ENCODE data around the gene TBC1D10B.

The TBC1D10B gene

DNA sequence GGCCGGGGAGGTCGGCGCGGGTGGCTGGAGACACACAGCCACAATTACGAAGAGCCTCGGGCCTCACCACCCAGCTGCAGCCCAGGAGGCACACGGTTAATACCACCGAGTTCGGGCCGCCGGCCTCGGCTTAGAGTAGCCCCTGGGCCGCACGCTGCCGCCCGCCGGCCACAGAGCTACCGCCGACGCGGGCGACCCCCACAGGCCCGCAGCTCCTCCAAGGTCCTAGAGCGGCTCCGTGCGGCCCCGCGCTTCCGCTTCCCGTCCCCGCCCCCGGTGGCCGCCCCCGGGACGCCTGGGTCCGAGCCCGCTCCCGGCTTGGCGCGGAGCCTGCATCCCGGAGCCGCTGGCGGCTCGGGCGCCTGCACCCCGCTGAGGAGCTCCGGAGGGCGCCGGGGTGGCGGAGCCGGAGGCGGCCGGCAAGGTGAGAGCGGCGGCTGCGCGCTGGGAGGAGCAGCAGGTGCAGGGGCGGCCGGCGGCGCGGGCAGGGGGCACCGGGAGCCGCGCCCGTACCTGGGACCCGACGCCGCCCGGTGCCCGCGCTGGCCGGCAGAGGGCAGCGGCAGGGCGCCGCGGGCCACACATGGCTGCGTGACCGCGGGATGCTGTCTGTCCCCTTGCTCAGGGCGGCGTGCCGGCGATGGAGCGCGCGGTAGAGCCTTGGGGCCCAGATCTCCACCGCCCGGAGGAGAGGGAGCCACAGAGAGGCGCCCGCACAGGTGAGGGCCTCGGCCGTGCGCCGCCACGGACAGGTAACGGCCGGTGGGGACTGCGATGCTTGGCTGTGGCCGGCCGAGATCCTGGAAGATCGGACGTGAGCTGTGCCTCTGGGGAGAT, 25.1 kb upstream of the TBC1D10B start, which contains the start of gene ZNF48:
Gene ZNF48 (plus strand): TSS at position 266 of the 837 bp plus-strand sequence. CDS start 375 bp downstream, at position 641.
- peak; percentile 63 for TF ChIP-seq ZFX (IDR thresholded peaks at IDR 0.05)
- TF ChIP-seq, protein P1, sequence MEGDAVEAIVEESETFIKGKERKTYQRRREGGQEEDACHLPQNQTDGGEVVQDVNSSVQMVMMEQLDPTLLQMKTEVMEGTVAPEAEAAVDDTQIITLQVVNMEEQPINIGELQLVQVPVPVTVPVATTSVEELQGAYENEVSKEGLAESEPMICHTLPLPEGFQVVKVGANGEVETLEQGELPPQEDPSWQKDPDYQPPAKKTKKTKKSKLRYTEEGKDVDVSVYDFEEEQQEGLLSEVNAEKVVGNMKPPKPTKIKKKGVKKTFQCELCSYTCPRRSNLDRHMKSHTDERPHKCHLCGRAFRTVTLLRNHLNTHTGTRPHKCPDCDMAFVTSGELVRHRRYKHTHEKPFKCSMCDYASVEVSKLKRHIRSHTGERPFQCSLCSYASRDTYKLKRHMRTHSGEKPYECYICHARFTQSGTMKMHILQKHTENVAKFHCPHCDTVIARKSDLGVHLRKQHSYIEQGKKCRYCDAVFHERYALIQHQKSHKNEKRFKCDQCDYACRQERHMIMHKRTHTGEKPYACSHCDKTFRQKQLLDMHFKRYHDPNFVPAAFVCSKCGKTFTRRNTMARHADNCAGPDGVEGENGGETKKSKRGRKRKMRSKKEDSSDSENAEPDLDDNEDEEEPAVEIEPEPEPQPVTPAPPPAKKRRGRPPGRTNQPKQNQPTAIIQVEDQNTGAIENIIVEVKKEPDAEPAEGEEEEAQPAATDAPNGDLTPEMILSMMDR (conservative IDR thresholded peaks at IDR 0.05) = peak; percentile 89

DNA sequence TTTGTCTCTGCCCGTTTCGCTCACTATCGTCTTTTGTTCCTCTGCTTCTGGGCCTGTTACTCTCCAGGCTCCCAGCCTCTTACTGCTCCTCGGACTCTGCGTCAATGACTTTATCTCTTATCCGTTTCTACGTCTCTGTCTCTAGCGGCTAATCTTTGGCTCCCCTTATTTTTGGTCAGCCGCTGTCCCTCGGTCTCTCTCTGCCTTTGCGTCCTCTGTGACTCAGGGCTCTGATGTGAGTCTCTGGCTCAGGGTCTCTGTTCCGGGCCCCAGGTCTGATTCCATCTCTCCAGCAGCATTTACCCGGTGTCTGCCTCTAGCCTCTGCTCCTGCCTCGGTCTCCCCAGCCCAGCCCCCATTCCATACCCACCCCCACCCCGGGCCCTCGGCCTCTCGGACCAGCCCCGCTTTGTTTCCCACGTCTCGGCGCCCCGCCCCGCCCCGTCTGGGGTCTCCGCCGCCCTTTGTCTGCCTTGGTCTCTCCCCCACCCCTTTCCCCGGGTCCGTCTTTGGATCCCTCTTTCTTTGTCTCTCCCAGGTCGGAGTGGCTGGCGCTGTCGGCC, 24.4 kb upstream of the TBC1D10B start:
- peak overlapping the region; percentile 93 for H3K27ac ChIP-seq
- TF ChIP-seq, protein P1 (conservative IDR thresholded peaks at IDR 0.05) = no peak
- no peak for TF ChIP-seq ZFX (IDR thresholded peaks at IDR 0.05)

More for the DNA sequence above, 25.1 kb upstream of the TBC1D10B start, which contains the start of gene ZNF48:
- peak within 1 kb of the TSS; percentile 93 for H3K27ac ChIP-seq

DNA sequence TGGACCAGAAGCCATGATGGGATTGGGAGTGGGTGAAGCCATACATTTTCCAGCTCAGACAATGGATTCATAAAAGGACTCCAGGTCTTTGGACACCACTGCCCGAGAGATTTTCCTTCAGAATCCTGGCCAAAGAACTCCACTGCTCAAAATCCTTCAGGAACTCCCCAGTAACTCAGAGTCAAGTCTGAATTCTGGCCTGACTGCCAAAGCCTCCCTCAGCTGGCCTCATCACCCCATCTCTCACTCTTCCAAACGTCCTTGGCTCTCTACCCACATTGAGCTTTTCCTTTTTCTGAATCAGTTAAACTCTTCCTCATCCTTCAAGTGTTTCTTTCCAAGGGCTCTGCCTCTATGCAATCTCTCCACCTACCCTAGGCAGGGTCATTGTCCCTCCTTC, 13.2 kb upstream of the TBC1D10B start:
- H3K27ac ChIP-seq = no peak overlapping the region
- TF ChIP-seq, protein P1 (conservative IDR thresholded peaks at IDR 0.05) = no peak
- TF ChIP-seq ZFX (IDR thresholded peaks at IDR 0.05) = no peak

DNA sequence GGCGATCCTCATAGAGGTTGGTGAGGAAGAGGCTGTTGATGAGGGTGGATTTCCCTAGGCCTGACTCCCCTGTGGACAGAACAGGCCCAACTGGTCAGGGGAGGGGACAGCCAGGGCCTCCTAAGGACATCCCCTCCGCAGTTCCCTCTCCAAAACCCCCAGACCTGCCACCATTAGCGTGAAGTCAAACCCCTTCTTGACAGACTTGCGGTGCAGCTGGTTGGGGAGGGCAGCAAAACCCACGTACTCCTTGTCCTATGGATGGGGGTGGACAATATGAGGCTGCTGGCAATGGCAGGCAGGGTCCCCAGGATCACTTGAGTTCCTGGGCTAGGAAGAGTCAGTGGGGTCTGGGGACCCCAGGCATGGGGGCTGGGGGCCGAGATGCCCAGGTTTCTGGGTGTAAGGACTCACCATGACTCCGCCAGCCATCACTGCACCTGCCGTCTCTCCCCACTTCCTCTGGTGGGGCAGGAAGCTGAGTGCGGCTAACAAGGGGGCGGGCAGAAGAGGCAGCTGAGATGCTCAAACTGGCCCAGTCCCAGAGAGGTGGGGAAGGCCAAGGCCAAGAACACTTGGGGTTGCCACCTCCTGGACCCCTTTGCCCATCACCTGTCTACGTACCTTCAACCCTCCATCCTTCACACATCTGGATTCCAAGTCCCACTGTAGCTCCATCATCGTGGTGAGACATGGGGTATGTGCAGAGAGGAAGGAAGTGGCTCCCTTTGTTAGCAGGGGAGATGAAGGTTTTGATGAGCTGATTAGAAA, 12.0 kb upstream of the TBC1D10B start, which contains the start of gene SEPTIN1:
Gene SEPTIN1 (minus strand): TSS at position 451 of the 771 bp plus-strand sequence. CDS start 19 bp downstream, at position 432.
- TF ChIP-seq ZFX (IDR thresholded peaks at IDR 0.05) = no peak
- TF ChIP-seq, protein P1 (conservative IDR thresholded peaks at IDR 0.05) = no peak

DNA sequence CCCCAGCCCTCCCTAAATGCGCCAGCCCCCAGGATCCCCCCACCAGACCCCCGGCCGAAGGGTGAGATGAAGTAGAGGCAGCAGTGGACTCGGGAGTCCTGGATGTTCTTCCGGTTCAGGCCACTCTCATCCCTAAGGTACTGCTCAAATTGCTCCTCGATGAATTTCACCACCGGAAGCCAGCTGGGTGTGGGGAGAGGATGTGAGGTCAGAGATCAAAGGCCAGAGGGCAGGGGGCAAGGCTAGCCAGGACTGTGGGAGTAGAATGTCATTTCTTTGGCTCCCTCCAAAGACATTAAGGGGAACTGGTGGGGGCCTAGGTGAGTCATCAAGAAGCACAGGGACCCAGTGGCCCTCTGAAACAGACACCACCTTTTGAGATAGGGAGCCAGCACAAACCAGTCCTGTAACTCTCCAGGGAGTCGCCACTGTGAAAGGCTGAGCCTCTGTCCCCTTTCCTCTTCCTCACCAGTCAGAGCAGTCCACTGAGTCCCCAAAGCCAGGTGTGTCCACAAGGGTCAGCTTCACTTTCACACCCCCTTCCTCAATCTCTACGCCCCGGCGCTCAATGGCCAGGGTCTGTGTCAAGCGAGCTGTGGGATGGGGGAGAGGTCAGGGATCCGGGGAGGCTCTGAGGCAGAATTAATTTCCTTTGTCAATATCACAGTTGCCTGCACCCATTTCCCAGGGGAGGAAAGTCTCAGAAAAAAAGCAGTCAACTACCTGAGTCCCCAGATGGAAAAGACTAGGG, 11.2 kb upstream of the TBC1D10B start:
- H3K27ac ChIP-seq = no peak overlapping the region
- no peak for TF ChIP-seq ZFX (IDR thresholded peaks at IDR 0.05)
- TF ChIP-seq, protein P1 (conservative IDR thresholded peaks at IDR 0.05) = no peak

More for the DNA sequence above, 12.0 kb upstream of the TBC1D10B start, which contains the start of gene SEPTIN1:
- H3K27ac ChIP-seq = no peak within 1 kb of the TSS

DNA sequence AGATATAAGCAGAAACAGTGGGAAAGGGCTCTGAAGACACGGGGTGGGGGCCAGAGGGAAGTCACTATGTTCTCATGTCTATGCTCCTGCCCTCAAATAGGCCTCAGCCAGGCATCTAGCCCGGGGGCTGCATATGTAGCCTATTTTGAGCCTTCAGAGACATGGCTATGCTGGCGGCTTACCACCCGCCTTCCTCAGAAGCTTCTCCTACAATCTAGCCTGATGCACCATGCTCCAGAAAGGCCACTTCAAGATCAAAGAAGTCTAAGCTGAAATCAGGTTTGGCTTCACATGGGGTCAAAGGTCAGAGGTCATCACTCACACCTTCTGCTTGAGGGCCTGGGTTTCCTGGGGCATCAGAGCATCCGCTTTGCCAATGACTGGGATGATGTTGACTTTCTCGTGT, 10.5 kb upstream of the TBC1D10B start:
- TF ChIP-seq, protein P1 (conservative IDR thresholded peaks at IDR 0.05) = no peak
- no peak for TF ChIP-seq ZFX (IDR thresholded peaks at IDR 0.05)
- H3K27ac ChIP-seq = no peak overlapping the region

All from C4-2B (cell line).